Measurements from ENCODE around the gene PPM1H. TPM values are rescaled to one million over a fixed set of nuclear protein-coding genes. Genes with fewer than 3 reads are reported as not detected.

PPM1H gene
- total and polyA plus RNA-seq, 2 of the 8 experiments (the other 6 are each of a cell fraction or from before 2014, with no cell fraction given) = 16.4 to 36.1 TPM

DNA sequence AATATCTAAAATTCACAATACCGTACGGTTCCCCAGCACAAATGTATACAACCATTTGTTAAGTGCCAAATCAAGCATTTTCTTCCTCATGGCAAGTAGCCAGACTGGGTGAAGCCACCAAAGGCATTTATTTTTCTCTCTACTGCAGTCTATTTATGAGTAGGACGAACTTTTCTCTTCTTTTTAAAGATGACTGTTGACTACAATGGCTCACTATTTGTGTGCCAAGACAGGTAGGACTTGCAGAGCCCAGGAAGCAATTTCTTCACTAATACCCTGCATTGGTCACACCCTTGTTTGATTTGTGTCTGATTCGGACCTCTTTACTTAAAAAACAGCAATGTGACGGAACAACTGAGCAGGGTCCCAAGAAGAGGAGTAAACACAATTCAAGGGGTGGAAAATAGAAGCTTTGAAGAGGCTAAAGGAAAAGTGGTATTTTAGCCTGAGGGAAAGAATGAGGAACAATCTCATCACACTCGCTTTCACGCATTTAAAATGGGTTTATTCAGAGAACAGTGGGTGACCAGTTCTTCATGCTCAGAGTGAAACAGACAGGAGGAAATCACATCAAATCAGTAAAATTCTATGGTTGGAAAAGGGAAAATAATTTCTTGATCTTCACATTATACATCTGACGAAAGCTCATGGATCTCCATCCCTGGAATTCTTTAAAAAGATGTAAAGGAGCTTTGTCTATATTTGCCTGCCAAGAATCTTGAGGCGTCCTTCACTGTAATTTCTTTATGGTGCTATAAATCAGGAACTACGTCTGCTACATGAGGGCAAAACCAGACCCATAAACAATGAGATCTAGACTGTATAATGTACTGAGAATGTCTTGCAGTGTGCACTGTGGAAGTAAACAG lies 183.8 kb downstream of the PPM1H start:
- Histone ChIP-seq H3K27me3 (replicated peaks in 1 of 4; ENCODE audit: control insufficient read depth in 3 of 4, extremely low read depth in 1 of 4, insufficient read depth in 3 of 4, low read length in 3 of 4) (no peaks in the 10 kb centered on the region), H2BK12ac (ENCODE audit: low read depth, low read length) (no peak overlapping the region), H2BK20ac (ENCODE audit: low read length) (no peak overlapping the region), H2AK5ac (ENCODE audit: low read depth, low read length) (no peak overlapping the region), H3K79me2 (ENCODE audit: control insufficient read depth in 1 of 2, insufficient read depth in 2 of 2, low read length in 2 of 2) (no peaks in the 10 kb centered on the region), H3K79me1 (ENCODE audit: low read depth, low read length) (no peaks in the 10 kb centered on the region), H3K56ac (replicated peaks; ENCODE audit: insufficient read length, low read depth, low read length) (no peak overlapping the region), H3K23me2 (ENCODE audit: low read depth, low read length) (no peaks in the 10 kb centered on the region; the same call in 1 of the 2 replicates), H4K8ac (ENCODE audit: extremely low read depth, insufficient read depth, low read length) (no peak overlapping the region), H3K27ac (ENCODE audit: low read depth, low read length) (no peak overlapping the region), H3K36me3 (ENCODE audit: control insufficient read depth in 2 of 4, insufficient read depth in 4 of 4, low read length in 3 of 4) (peaks cover 0 to 6% (median 0%) of the 10 kb centered on the region in 4 experiments; a peak in 1 of 8 replicates), H3K4ac (replicated peaks; ENCODE audit: insufficient read length, low read depth, low read length) (no peak overlapping the region), H2BK15ac (ENCODE audit: low read length) (no peak overlapping the region), H3K23ac (ENCODE audit: insufficient read length) (no peak overlapping the region), H3K18ac (ENCODE audit: extremely low read depth, low read length) (no peak overlapping the region), H2BK5ac (ENCODE audit: low read depth, low read length) (no peak overlapping the region), H3K4me1 (replicated peaks in 1 of 4; ENCODE audit: control insufficient read depth in 3 of 4, insufficient read depth in 4 of 4, low read length in 3 of 4) (peaks cover 0 to 10% (median 3%) of the 10 kb centered on the region in 4 experiments; a peak in 3 of 7 replicates), H3K4me3 (ENCODE audit: extremely low read depth in 1 of 4, insufficient read depth in 2 of 4, low read depth in 3 of 4, low read length in 4 of 4) (no peak overlapping the region), H3K9me3 (ENCODE audit: insufficient read depth in 2 of 2, low read depth in 1 of 2, low read length in 1 of 2) (no peaks in the 10 kb centered on the region), H3K14ac (ENCODE audit: insufficient read length) (no peak overlapping the region), H3K4me2 (ENCODE audit: insufficient read depth in 1 of 2, low read depth in 2 of 2, low read length in 2 of 2) (no peak overlapping the region), H2AFZ (ENCODE audit: low read length) (no peak overlapping the region), H4K91ac (replicated peaks; ENCODE audit: insufficient read length, low read length) (no peak overlapping the region), H4K20me1 (replicated peaks in 1 of 2; ENCODE audit: control insufficient read depth in 1 of 2, insufficient read depth in 2 of 2, low read length in 2 of 2) (no peaks in the 10 kb centered on the region), H2BK120ac (replicated peaks; ENCODE audit: low read depth, low read length) (no peak overlapping the region), H3K9ac (replicated peaks in 1 of 4; ENCODE audit: extremely low read depth in 1 of 4, low read depth in 3 of 4, low read length in 3 of 4) (no peak overlapping the region), H4K5ac (ENCODE audit: insufficient read length, low read depth, low read length) (no peak overlapping the region)
- DNase-seq (ENCODE audit: low read depth in 1 of 2, low spot score in 2 of 2) (no peak), FAIRE-seq (no peak)
- no peak for TF ChIP-seq JUN (IDR thresholded peaks at IDR 0.05; ENCODE audit: low read depth, low read length)
- TF ChIP-seq MAFK (IDR thresholded peaks at IDR 0.05; ENCODE audit: low read depth, low read length) = no peak
- TF ChIP-seq JUND (IDR thresholded peaks at IDR 0.05; ENCODE audit: low read length) = no peak
- ChIA-PET POLR2A (ENCODE audit: partially characterized antibody) (no interaction called here), CTCF (ENCODE audit: partially characterized antibody) (interaction anchor here (1.4 kb wide), 1 partner anchor 32 kb away, joined by 4 read pairs; no protein-coding TSS in a partner anchor)
- WGBS, 2 experiments (ENCODE audit: extremely low coverage in 1 of 2, insufficient coverage in 1 of 2, insufficient read length in 1 of 2, insufficient replicate concordance in 2 of 2, low coverage in 1 of 2, low lambda C conversion rate in 2 of 2, missing lambda C conversion rate in 1 of 2) = 86% methylated on average over 10 of the region's 10 CpGs; no CpG with 5 or more reads in 1 of the 2 experiments
